SU-DHL-6 (cell line): ENCODE data around the gene CUBN.

Experiments
- H2AFZ ChIP-seq: fragments of 200-600 bp; sonication (generic); 2 replicates; pipeline ENCODE4 v1.6.1; 2014; ENCODE audit warnings: low read depth, mild to moderate bottlenecking, moderate library complexity, mixed read lengths, antibody characterized with exemption, low read length; ENCODE audit not compliant: severe bottlenecking
- H3F3A ChIP-seq: fragments of 200-600 bp; shearing (Covaris generic); 2 replicates; pipeline ENCODE4 v1.6.0; 2016; ENCODE audit warnings: antibody characterized with exemption, mild to moderate bottlenecking; ENCODE audit not compliant: insufficient read depth
- H3K27ac ChIP-seq: fragments of 200-600 bp; sonication (generic); 2 replicates; pipeline ENCODE4 v1.5.1; 2016; ENCODE audit warnings: low read depth, mild to moderate bottlenecking, low read length, moderate library complexity, mixed read lengths
- H3K27me3 ChIP-seq: fragments of 200-600 bp; sonication (generic), shearing (Covaris generic); 2 replicates; pipeline ENCODE4 v1.6.0; 2014; ENCODE audit warnings: mild to moderate bottlenecking, low read length
- H3K36me3 ChIP-seq: fragments of 200-600 bp; sonication (generic); 2 replicates; pipeline ENCODE4 v1.6.1; 2014; ENCODE audit warnings: mild to moderate bottlenecking, low read length, mixed read lengths
- H3K4me2 ChIP-seq: fragments of 300-600, 200-600 bp; shearing (Covaris generic), sonication (generic); 2 replicates; pipeline ENCODE4 v1.6.0; 2014; ENCODE audit warnings: low read length, low read depth, mild to moderate bottlenecking; ENCODE audit not compliant: poor library complexity, severe bottlenecking
- H3K4me3 ChIP-seq: fragments of 200-600 bp; sonication (generic); 2 replicates; pipeline ENCODE4 v1.5.1; 2014; ENCODE audit warnings: antibody characterized with exemption, low read length, mild to moderate bottlenecking, mixed read lengths; ENCODE audit not compliant: insufficient read depth, poor library complexity, severe bottlenecking
- H3K79me2 ChIP-seq: fragments of 200-600 bp; sonication (generic); 2 replicates; pipeline ENCODE4 v1.6.1; 2014; ENCODE audit warnings: mild to moderate bottlenecking, low read length, moderate library complexity; ENCODE audit not compliant: insufficient read depth
- H3K9ac ChIP-seq: fragments of 200-600 bp; sonication (generic); 2 replicates; pipeline ENCODE4 v1.7.0; 2014; ENCODE audit warnings: mild to moderate bottlenecking, low read length
- H3K9me2 ChIP-seq: fragments of 200-600 bp; sonication (generic); replicated peaks from 2 replicates; pipeline ENCODE4 v1.6.1; 2014; ENCODE audit warnings: low read length; ENCODE audit not compliant: insufficient read depth
- H3K9me3 ChIP-seq: fragments of 200-600 bp; sonication (generic); 2 replicates; pipeline ENCODE4 v1.6.1; 2014; ENCODE audit warnings: low read length, mixed read lengths; ENCODE audit not compliant: insufficient read depth
- H4K20me1 ChIP-seq: fragments of 200-600 bp; sonication (generic); 2 replicates; pipeline ENCODE4 v1.6.1; 2014; ENCODE audit warnings: low read depth, mild to moderate bottlenecking, antibody characterized with exemption, low read length, moderate library complexity, mixed read lengths
- EZH2phosphoT487 ChIP-seq: fragments of 200-600 bp; sonication (generic), shearing (Covaris generic); conservative IDR thresholded peaks from 2 replicates; pipeline ENCODE4 v1.6.1; 2018; ENCODE audit warnings: mild to moderate bottlenecking, antibody characterized with exemption, low read length, moderate library complexity, mixed read lengths
- TF ChIP-seq, protein P1 (sequence below): fragments of 200-600 bp; sonication (generic); IDR thresholded peaks from one replicate; pipeline ENCODE4 v1.5.1; 2017; ENCODE audit warnings: antibody characterized with exemption, mild to moderate bottlenecking, low read length, moderate library complexity; ENCODE audit not compliant: insufficient read depth, poor library complexity, severe bottlenecking

The CUBN gene

GRCh38 chr10:16857419-16857818, 272.2 kb downstream of the CUBN start:
- Histone ChIP-seq H3K27me3 (no peaks in the 10 kb centered on the region), H3F3A (no peaks in the 10 kb centered on the region), H3K4me2 (no peak overlapping the region), H3K36me3 (no peaks in the 10 kb centered on the region), H3K4me3 (no peak overlapping the region), H4K20me1 (no peaks in the 10 kb centered on the region), H3K27ac (no peak overlapping the region), H3K9ac (no peak overlapping the region), H2AFZ (no peak overlapping the region), H3K9me3 (no peaks in the 10 kb centered on the region), H3K79me2 (no peaks in the 10 kb centered on the region), H3K9me2 (no peaks in the 10 kb centered on the region)
- TF ChIP-seq, protein P1, sequence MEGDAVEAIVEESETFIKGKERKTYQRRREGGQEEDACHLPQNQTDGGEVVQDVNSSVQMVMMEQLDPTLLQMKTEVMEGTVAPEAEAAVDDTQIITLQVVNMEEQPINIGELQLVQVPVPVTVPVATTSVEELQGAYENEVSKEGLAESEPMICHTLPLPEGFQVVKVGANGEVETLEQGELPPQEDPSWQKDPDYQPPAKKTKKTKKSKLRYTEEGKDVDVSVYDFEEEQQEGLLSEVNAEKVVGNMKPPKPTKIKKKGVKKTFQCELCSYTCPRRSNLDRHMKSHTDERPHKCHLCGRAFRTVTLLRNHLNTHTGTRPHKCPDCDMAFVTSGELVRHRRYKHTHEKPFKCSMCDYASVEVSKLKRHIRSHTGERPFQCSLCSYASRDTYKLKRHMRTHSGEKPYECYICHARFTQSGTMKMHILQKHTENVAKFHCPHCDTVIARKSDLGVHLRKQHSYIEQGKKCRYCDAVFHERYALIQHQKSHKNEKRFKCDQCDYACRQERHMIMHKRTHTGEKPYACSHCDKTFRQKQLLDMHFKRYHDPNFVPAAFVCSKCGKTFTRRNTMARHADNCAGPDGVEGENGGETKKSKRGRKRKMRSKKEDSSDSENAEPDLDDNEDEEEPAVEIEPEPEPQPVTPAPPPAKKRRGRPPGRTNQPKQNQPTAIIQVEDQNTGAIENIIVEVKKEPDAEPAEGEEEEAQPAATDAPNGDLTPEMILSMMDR: no peak
- no peak for TF ChIP-seq EZH2phosphoT487

- Histone ChIP-seq H2AFZ (no peak overlapping the region), H3K27me3 (no peaks in the 10 kb centered on the region), H3K9ac (no peak overlapping the region), H3K79me2 (no peaks in the 10 kb centered on the region), H3K9me2 (no peaks in the 10 kb centered on the region), H3K36me3 (no peaks in the 10 kb centered on the region), H3K4me3 (no peak overlapping the region), H4K20me1 (no peaks in the 10 kb centered on the region), H3F3A (no peaks in the 10 kb centered on the region), H3K27ac (no peak overlapping the region), H3K9me3 (no peaks in the 10 kb centered on the region), H3K4me2 (no peak overlapping the region)
- no peak for TF ChIP-seq EZH2phosphoT487
- TF ChIP-seq, protein P1: no peak
Measured at GRCh38 chr10:16856567-16856966, 273.0 kb downstream of the CUBN start.

DNA sequence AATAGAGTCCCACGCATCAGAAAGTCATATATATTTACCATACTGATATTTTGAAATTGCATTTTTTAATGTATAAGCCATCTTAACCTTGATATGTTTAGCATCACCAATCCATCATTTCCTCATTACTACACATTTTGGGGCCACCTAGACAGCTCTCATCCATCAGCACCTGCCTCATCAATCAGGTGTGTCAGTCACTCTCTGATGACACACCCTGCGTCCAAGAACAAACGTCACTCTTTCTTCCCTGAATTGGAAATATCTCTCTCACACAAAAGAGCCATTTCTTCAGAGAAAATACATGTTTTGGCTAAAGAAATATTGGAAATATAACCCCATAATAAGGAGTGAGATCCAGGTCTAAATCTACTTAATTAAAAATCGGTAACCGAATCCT, 273.5 kb downstream of the CUBN start:
- no peaks in the 10 kb centered on the region for H3K9me2 ChIP-seq
- no peak for TF ChIP-seq EZH2phosphoT487
- TF ChIP-seq, protein P1: no peak
- no peaks in the 10 kb centered on the region for H4K20me1 ChIP-seq
- H3K4me2 ChIP-seq: no peak overlapping the region
- H3K79me2 ChIP-seq: no peaks in the 10 kb centered on the region
- H3K9me3 ChIP-seq: no peaks in the 10 kb centered on the region
- no peak overlapping the region for H3K9ac ChIP-seq
- H3K36me3 ChIP-seq: no peaks in the 10 kb centered on the region
- H2AFZ ChIP-seq: no peak overlapping the region
- no peak overlapping the region for H3K4me3 ChIP-seq
- H3K27ac ChIP-seq: no peak overlapping the region
- no peaks in the 10 kb centered on the region for H3F3A ChIP-seq
- H3K27me3 ChIP-seq: no peaks in the 10 kb centered on the region

GRCh38 chr10:16854623-16855022, 275.0 kb downstream of the CUBN start:
- TF ChIP-seq EZH2phosphoT487: no peak
- TF ChIP-seq, protein P1: no peak
- H3K4me2 ChIP-seq: no peak overlapping the region
- H3K9me2 ChIP-seq: no peaks in the 10 kb centered on the region
- H3K4me3 ChIP-seq: no peak overlapping the region
- no peaks in the 10 kb centered on the region for H3F3A ChIP-seq
- H2AFZ ChIP-seq: no peak overlapping the region
- no peaks in the 10 kb centered on the region for H3K9me3 ChIP-seq
- H3K27ac ChIP-seq: no peak overlapping the region
- no peaks in the 10 kb centered on the region for H4K20me1 ChIP-seq
- H3K9ac ChIP-seq: no peak overlapping the region
- H3K36me3 ChIP-seq: no peaks in the 10 kb centered on the region
- H3K79me2 ChIP-seq: no peaks in the 10 kb centered on the region
- no peaks in the 10 kb centered on the region for H3K27me3 ChIP-seq
